Activated gamma-delta T cell treated with anti-CD3 and anti-CD28 coated beads, Interleukin-2, amount 50 U/mL, for 16 hours (primary cell): ENCODE results near the gene NT5DC1.

ENCODE experiments used
- DNase-seq: peaks from one replicate; pipeline ENCODE4 v3.0.0-alpha.2; 2020; ENCODE audit warnings: low read depth

NT5DC1 gene

GRCh38 chr6:116246089-116246488 is 145.4 kb downstream of the NT5DC1 start:
- DNase-seq: no peak

- no peak for DNase-seq
Observed at GRCh38 chr6:116247285-116247684, 146.6 kb downstream of the NT5DC1 start.

- DNase-seq: no peak
Observed at GRCh38 chr6:116248577-116248976, 147.9 kb downstream of the NT5DC1 start.

GRCh38 chr6:116251568-116252384 is 151.1 kb downstream of the NT5DC1 start:
- DNase-seq: no peak

- DNase-seq: no peak
Observed at GRCh38 chr6:116253188-116253504, 152.5 kb downstream of the NT5DC1 start.

- DNase-seq: peak; percentile 81
Observed at GRCh38 chr6:116253505-116254296, 153.0 kb downstream of the NT5DC1 start, which contains the start of gene TSPYL4. Gene TSPYL4, minus strand, starts transcription at chr6:116254075. Its CDS starts 67 bp downstream, at chr6:116254008.

- no peak for DNase-seq
Observed at GRCh38 chr6:116254297-116255056, 153.8 kb downstream of the NT5DC1 start.

GRCh38 chr6:116255246-116255800 is 154.7 kb downstream of the NT5DC1 start:
- DNase-seq: no peak

- DNase-seq: no peak
Observed at GRCh38 chr6:116256694-116257093, 156.0 kb downstream of the NT5DC1 start.

- no peak for DNase-seq
Observed at GRCh38 chr6:116258520-116258919, 157.9 kb downstream of the NT5DC1 start.

- no peak for DNase-seq
Observed at GRCh38 chr6:116263353-116263752, 162.7 kb downstream of the NT5DC1 start.

GRCh38 chr6:116265041-116265829 is 164.6 kb downstream of the NT5DC1 start:
- no peak for DNase-seq

- DNase-seq: no peak
Observed at GRCh38 chr6:116266803-116267202, 166.2 kb downstream of the NT5DC1 start.

GRCh38 chr6:116267836-116268588 is 167.4 kb downstream of the NT5DC1 start:
- DNase-seq: no peak

- DNase-seq: no peak
Observed at GRCh38 chr6:116268589-116269293, 168.1 kb downstream of the NT5DC1 start.

- no peak for DNase-seq
Observed at GRCh38 chr6:116271149-116271708, 170.6 kb downstream of the NT5DC1 start.

- DNase-seq: no peak
Observed at GRCh38 chr6:116277124-116277523, 176.5 kb downstream of the NT5DC1 start.

GRCh38 chr6:116278481-116278829 is 177.8 kb downstream of the NT5DC1 start:
- no peak for DNase-seq

GRCh38 chr6:116278854-116279231 is 178.2 kb downstream of the NT5DC1 start:
- no peak for DNase-seq
